HG03354 (cell line): ENCODE data around the gene IGFALS.

Source experiments
- ATAC-seq: cut with Tn5 transposase; IDR thresholded peaks from one replicate; pipeline ENCODE4 v1.9.1; 2021; ENCODE audit warnings: mild to moderate bottlenecking; ENCODE audit not compliant: unreplicated experiment, poor library complexity, severe bottlenecking

The IGFALS gene

DNA sequence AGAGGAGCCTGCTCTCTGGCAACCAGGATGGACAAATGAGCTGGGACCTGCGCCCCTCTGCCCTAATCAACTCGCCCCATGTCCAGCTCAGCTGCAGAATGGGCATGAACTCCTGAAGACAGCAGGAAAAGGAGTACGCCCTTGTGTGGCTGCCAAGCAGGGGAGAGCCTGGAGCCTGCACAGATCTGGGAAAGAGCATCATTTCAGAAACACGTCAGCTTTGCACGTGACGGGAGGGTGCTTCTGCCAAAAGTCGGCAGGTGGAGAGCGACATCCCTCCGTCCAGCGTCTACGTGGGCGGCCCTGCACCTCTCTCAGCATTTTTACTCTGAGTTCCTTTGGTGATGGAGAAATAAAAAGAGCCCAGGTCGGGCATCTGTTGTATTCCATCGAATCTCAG is 40.7 kb downstream of the IGFALS start:
- no peak for ATAC-seq

DNA sequence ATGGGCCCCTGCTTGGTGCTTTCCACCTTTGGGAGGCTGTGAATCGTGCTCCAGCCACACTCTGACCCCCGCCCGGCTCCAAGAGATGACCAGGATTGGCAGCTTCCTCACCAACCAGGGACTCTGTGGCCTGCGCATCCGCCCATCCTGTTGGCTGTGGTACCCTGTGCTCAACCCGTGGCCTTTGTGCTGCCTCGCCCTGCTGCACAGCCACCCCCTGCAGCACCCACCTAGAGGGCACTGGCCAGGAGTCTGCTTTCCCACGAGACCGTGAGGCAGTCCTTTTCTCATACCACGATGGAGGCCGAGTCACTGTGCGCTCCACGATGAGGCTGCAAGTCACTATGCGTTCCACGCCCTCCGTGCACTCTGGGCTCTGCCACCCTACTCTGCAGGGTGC is 41.6 kb downstream of the IGFALS start:
- no peak for ATAC-seq

DNA sequence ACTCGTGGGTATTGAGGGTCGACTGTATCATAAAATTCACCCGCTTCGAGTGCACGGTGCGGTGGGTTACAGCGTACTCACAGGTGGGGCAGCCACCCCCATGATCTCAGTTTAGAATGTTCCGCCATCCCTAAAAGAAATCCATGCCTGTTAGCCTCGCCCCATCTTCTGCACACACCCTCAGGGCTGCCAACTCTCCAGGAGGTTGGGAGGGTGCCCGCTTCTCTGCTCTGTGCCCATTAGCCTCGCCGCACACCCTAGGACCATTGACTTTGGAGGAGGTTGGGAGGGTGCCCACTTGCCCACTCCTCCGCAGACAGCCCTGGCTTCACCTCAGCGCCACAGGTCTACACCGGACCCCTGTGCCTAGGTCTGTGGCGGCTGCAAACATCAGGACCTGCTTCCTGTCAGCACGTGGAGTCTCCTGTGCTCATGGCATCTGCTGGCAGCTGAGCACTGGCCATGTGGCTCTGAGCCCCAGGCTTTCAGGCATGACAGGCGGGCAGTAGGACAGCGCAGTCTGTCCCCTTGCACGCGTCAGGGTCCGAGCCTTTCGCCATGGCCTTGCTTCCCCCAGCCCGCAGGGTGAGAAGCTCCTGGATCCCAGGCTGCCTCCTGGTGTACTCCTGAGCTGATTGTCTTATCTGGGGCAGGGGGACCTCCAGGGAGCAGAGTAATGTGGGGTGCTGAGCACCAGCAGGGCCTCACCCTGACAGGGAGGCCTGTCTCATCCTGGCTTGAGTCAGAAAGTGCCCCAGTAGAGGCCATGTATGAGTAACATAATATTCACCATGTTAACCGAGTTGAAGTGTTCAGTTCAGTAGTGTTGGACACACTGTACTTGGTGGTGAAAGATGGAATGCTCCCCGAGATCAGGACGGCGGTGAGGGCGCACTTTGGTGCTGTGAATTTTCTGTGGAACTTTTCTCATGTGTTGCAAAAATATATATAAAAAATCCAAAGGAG is 44.1 kb downstream of the IGFALS start:
- ATAC-seq = no peak

DNA sequence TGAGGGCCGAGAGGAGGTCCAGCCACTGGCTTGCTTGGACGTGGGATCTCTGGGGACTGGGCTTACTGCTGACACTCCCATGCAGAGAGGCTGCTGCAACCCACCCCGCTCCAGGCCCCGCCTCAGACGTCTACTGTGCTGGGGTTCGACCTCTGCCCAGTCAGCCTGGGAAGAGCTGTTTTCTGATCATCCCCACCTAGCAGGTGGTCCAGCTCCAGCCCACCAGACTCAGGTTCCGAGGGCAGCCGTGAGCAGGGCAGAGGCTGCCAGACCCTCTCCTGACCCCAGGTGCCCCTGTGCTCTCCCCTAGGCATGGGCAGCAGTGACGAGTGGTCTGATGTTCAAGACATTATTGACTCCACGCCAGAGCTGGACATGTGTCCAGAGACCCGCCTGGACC is 45.6 kb downstream of the IGFALS start:
- ATAC-seq = no peak

DNA sequence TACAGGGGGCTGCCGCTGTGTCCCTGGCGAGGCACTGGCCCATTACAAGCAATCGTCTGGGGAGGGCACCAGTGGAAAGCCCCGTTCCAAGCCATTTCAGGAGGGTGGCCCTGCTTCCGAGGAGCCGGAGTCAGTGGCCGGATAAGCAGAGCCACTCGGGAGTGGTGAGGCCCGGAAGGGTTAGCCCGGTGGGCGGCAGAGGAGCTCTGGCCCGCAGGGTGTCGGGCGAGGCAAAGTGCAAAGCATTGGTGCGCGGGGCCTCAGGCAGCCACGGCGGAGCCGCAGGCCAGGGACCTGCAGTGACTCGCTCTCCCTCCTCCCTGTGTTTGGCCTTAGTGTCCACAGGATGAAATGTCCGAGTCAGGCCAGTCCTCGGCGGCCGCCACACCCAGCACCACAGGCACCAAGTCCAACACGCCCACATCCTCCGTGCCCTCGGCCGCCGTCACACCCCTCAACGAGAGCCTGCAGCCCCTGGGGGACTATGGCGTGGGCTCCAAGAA is 46.8 kb downstream of the IGFALS start:
- ATAC-seq = no peak

DNA sequence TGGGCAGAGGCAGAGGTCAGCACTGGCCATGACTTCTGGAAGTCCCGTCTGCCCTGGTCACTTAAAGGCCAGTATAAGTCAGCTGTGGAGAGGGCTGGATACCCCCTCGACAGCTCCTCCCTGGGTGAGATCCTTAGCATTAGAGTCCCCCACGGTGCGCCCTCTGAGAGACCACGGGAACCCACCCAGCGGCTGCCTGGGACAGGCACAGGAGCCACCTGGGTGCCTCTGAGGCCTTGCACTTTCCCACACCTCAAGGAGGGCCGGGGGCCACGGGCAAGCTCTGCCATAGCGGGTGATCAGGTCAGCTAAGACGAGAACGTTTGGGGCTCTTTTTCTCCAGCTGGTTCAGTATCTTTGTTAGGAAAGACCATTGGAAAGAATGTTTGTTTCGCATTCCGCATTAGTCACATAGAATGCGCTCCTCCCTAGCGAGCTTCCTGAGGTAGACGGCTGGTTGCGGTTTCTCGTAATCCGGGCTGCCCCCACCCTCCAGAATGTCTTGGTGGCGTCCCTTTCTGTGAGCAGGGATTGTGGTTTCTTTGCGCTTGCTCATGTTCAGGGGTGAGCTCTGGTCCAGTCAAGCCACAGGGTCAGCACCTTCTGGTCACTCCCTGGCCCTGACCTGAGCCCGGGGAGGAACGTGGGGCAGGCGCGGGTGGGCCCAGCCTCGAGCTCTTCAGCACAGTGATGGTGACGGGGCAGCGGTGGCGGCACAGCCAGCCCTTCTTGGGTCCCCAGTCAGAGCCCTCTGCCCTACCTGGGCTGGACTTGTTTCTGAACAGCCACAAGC is 47.4 kb downstream of the IGFALS start:
- ATAC-seq = no peak

DNA sequence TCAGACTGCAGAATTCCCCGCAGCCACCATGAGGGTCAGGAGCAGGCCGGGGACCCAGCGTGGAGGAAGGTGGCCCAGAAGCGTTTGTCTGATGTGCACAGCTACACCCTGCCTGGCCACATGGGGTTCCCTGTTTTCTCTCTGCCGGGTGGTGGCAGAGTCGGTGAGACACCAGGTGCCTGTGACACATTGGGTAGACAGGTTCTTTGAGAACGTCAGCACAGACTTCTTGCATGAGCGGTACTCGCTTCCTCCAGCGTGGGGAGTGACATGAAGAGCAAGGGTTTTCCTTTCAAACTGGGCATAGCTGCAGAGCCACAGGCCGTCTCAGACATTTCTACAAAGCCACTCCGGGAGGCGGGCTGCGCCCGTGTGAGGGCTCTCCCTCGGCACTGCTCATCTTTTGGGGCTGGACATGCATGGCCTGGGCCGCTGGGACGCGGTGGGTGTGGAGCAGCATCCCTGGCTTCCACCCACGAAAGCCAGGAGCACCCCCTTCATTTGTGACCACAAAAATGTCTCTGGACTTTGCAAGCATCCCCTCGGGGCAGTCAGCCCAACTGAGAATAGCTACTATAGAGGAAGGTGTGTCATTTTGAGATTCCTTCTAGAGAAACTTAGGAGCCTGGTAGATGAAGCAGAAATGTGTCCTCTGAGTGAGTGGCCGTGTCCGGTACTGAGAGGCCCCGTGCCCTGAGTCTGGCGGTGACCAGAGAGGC is 48.2 kb downstream of the IGFALS start:
- no peak for ATAC-seq

DNA sequence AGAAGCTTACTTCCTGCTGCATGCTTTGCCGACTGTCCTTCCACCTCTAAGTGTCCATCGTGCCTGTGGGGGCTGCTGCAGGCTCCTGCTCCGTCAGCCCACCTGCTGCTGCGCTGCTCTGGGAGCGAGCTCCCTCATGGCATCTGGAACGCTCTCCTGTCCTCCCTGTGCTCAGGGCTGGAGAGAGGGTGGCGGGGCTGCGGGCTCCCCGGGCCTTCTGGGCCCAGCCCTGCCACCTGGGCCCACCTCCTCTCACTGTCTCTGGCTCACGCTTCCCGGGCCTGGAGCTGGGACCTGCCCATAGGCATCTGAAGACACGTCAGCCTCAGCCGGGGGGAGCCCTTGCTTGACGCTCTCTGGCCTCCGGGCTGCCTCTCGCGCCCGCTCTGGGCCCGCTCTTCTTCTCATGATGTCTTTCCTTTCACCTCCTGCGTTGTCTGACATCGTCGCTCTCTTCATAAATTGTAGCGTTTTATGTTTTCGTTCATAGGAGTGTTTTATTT is 49.1 kb downstream of the IGFALS start:
- no peak for ATAC-seq

DNA sequence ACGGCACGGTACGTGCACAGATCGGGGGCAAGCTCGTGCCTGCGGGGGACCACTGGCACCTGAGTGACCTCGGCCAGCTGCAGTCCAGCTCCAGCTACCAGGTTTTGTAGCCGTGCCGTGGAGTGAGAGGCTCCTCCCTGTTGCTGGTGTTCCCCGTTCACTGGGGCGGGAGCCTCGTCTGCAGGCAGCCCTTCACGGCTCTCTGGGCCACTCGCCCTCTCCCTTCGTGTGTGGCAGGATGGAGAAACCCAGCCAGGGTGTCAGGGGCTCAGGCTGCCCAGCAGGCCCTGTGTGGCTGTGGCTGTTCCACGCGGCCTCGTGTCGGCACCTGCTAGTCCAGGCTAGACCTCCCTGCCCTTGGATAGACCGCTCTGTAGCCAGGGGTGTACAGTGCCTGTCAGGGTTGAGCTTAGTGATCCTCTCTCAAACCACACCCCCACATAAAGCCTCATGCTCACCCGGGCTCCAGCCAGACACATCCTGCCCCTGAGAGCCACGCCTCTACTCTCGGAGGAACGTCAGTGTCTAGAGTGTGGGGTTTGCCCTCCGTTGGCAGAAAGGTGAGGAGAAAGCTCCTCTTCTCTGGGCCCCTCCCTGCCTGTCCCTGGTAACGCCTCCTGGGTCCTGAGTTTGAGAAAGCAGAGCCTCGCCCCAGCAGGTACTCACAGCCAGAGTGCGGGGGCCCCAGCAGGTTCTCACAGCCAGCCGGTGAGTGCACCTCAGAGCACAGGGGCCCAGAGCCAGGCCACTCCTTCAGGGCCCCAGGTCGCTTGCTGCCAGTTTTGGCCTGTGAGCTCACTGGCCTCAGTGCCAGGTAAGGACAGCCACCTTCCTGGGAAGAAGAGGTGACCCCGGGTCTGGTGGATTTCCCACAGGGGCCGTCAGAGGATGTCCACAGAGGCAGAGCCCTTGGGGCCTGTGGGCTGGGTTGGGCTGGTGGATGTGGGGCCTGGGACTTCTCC is 49.8 kb downstream of the IGFALS start:
- no peak for ATAC-seq

DNA sequence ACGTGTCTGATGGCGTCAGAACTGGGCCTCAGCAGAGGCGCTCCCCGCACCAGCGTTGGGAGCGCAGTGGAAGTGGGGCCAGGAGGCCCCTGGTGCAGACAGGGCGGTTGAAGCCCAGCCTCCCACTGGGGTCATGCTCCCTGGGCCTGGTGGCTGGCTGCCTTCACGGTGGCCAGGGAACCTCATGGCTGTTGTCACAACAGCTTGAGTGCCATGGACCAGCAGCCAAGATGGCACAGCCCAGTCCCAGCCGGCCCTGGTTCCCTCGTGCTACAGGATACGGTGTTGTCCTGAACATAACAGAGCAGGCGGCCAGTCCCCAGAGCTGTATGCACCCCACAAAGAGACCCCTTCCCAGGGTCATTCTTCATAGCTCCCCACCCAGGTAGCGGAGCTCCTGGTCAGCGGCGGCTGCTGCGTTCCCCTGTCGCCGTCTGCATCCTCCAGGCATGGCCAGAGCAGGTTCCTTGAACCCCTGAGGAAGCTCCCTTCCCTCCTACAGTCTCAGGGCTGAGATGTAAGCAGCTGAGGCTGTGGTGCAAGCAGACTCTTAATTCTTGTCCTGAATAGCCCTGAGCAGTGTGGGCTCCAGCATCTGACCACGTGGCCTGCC is 51.8 kb downstream of the IGFALS start:
- no peak for ATAC-seq

DNA sequence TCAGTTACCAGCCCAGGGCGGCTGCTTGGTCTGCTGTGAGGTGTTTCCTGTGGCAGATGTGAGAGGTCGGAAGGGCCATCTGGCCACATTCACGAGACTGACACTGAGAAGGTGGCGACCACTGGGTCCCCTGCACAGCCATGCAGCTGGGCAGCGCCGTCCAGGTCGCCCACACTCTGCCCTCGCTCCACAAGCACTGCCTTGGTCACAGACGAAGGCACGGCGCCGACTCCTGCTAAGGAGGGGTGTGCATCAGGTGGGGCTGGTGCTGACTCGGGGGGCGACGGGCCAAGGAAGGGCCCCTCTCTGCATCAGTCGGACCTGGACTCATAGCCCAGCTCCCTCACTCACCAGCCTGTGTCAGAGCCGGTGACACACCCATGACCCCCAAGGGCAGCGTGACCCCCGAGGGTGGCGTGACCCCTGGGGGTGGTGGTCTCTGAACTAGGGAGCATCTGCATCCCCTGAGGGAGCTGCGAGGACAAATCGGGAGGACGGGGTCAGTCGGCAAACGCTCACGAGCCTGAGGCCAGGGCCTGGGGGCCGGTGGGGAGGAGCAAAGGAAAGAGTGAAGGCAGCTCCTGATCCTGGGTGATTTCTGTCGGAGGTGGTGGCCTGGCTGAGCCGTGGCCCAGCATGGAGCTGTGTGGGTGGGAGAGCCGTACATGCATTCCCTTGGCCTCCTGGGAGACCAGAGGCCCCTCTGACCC is 52.6 kb downstream of the IGFALS start:
- ATAC-seq = no peak
